ENCODE data around the gene RABGGTB.

The RABGGTB gene

DNA sequence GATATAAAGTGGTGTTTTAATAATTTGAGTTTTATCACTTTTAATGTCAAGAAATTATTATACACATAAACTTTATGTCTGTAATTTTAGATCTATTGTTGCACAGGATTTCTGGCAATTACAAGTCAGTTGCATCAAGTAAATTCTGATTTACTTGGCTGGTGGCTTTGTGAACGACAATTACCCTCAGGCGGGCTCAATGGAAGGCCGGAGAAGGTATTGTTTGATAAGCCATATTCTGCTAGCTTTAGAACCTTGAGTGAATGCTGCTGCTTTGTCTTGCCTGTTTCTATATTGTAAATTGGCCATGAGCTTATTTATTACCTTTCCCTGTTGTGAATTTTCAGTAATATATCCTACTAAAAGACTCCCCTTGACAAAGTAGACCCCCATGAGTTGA, 6.0 kb downstream of the RABGGTB start:
- TF ChIP-seq, protein P1, sequence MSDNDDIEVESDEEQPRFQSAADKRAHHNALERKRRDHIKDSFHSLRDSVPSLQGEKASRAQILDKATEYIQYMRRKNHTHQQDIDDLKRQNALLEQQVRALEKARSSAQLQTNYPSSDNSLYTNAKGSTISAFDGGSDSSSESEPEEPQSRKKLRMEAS (IDR thresholded peaks at IDR 0.05; ENCODE audit: low read depth, low read length), result no peak
- TF ChIP-seq, protein P2, sequence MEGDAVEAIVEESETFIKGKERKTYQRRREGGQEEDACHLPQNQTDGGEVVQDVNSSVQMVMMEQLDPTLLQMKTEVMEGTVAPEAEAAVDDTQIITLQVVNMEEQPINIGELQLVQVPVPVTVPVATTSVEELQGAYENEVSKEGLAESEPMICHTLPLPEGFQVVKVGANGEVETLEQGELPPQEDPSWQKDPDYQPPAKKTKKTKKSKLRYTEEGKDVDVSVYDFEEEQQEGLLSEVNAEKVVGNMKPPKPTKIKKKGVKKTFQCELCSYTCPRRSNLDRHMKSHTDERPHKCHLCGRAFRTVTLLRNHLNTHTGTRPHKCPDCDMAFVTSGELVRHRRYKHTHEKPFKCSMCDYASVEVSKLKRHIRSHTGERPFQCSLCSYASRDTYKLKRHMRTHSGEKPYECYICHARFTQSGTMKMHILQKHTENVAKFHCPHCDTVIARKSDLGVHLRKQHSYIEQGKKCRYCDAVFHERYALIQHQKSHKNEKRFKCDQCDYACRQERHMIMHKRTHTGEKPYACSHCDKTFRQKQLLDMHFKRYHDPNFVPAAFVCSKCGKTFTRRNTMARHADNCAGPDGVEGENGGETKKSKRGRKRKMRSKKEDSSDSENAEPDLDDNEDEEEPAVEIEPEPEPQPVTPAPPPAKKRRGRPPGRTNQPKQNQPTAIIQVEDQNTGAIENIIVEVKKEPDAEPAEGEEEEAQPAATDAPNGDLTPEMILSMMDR (IDR thresholded peaks at IDR 0.05; ENCODE audit: low read depth, low read length), result no peak
- no peak for DNase-seq (ENCODE audit: low read depth)
- peak overlapping the region; percentile 95 for H3K4me3 ChIP-seq (ENCODE audit: low read depth, low read length)

DNA sequence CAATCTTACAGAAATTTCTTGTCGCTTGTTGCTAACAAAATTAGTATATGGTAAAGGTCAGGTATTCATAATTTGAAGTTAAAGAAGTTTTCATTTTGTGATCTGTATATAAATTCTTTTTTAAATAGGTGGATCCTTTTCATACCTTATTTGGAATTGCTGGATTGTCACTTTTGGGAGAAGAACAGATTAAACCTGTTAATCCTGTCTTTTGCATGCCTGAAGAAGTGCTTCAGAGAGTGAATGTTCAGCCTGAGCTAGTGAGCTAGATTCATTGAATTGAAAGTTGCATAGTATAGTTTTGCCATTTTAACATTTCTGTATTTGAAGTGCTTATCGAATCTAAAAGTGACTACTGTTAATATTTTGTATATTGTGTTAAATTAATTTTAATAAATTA, 8.3 kb downstream of the RABGGTB start:
- TF ChIP-seq POLR2A (IDR thresholded peaks at IDR 0.05; ENCODE audit: extremely low read depth, insufficient read length), result no peak
- TF ChIP-seq, protein P2 (IDR thresholded peaks at IDR 0.05; ENCODE audit: low read depth, low read length), result no peak
- TF ChIP-seq, protein P1 (IDR thresholded peaks at IDR 0.05; ENCODE audit: low read depth, low read length), result no peak
- no peak for TF ChIP-seq MYC (IDR thresholded peaks at IDR 0.05; ENCODE audit: low read depth, low read length)
- H3K4me3 ChIP-seq (ENCODE audit: low read depth, low read length), result no peak overlapping the region
- DNase-seq (ENCODE audit: low read depth), result no peak

DNA sequence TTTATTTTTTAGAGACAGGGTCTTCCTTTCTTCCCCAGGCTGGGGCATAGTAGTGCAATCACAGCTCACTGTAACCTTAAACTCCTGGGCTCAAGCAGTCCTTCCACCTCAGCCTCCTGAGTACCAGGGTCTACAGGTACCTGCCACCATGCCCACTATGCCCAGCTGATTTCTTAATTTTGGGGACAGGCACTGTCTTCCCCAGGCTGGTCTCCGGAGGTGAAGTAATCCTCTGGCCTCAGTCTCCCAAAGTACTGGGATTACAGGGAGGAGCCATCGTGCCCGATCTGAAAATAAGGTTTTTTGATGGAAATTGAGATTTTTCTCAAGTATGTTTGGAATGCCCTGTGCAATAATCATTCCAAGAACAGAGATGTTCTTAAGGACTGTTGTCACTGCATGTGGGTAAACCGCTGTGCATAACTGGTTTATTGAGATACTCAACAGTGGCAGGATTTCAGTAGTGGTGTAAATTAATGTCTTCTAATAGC, 9.7 kb downstream of the RABGGTB start:
- peak; percentile 25 for DNase-seq (ENCODE audit: low read depth)
- TF ChIP-seq MYC (IDR thresholded peaks at IDR 0.05; ENCODE audit: low read depth, low read length), result no peak
- TF ChIP-seq, protein P1 (IDR thresholded peaks at IDR 0.05; ENCODE audit: low read depth, low read length), result no peak
- TF ChIP-seq, protein P2 (IDR thresholded peaks at IDR 0.05; ENCODE audit: low read depth, low read length), result no peak
- TF ChIP-seq POLR2A (IDR thresholded peaks at IDR 0.05; ENCODE audit: extremely low read depth, insufficient read length), result no peak
- no peak overlapping the region for H3K4me3 ChIP-seq (ENCODE audit: low read depth, low read length)

DNA sequence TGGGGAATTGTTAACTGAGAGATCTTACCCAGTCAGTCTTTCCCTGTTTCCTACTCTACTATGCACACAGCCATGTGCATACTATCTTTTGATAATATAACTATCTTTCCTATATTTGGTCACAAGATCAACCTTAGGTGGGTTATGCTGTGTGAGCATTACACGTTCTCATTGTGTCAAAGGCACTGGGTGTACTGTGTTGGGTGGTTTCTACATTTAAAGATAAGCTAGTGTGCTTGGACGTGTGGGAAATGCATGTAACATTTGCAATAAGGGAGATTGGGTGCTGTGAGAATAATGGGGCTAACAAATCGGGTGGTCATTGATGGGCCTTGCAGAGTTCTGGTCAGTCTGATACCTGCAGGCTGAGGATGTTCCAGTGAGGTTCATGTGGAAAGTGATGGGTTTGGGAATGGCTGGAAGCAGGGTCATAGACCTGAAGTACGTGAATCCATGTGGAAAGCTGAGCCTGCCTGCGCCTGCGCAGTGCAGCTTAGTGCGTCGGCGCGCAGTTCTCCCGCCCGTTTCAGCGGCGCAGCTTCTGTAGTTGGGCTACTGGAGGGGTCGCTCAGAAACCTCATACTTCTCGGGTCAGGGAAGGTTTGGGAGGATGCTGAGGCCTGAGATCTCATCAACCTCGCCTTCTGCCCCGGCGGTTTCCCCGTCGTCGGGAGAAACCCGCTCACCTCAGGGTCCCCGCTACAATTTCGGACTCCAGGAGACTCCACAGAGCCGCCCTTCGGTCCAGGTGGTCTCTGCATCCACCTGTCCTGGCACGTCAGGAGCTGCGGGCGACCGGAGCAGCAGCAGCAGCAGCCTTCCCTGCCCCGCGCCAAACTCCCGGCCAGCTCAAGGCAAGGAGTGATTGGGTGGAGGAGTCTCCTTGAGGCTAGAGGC, 10.6 kb downstream of the RABGGTB start, which contains the start of gene MSH4:
Gene MSH4, plus strand, starts transcription at position 507 of the 897 bp plus-strand sequence. Its CDS starts 104 bp downstream, at position 611.
- TF ChIP-seq, protein P1 (IDR thresholded peaks at IDR 0.05; ENCODE audit: low read depth, low read length), result no peak
- TF ChIP-seq POLR2A (IDR thresholded peaks at IDR 0.05; ENCODE audit: extremely low read depth, insufficient read length) (no peak), MYC (IDR thresholded peaks at IDR 0.05; ENCODE audit: low read depth, low read length) (no peak)
- TF ChIP-seq, protein P2 (IDR thresholded peaks at IDR 0.05; ENCODE audit: low read depth, low read length), result no peak
- no peak within 1 kb of the TSS for H3K4me3 ChIP-seq (ENCODE audit: low read depth, low read length)
- peak; percentile 34 for DNase-seq (ENCODE audit: low read depth)

DNA sequence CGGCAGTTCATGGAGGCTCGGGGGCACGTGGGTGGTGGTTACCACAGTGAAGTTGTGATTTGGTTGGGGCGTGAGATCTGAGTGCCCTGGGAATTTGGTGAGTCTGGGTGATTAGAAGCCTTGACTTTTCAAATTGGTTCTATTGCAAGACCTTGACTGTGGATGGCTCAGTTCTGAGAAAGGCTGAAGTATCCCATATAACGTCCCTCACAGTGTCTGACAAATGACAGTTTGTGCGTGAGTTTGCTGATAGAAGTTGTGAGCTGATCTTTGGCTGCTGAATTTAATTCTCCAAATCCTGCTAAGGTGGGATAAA, 11.2 kb downstream of the RABGGTB start:
- DNase-seq (ENCODE audit: low read depth), result peak; percentile 40
- TF ChIP-seq POLR2A (IDR thresholded peaks at IDR 0.05; ENCODE audit: extremely low read depth, insufficient read length) (no peak), MYC (IDR thresholded peaks at IDR 0.05; ENCODE audit: low read depth, low read length) (no peak)
- TF ChIP-seq, protein P1 (IDR thresholded peaks at IDR 0.05; ENCODE audit: low read depth, low read length), result no peak
- TF ChIP-seq, protein P2 (IDR thresholded peaks at IDR 0.05; ENCODE audit: low read depth, low read length), result no peak
- no peak overlapping the region for H3K4me3 ChIP-seq (ENCODE audit: low read depth, low read length)

All from NB4 (cell line).